GM19240 (cell line): ENCODE results near the gene ZNF865.

ENCODE experiments used
- DNase-seq: peaks from one replicate; pipeline ENCODE4 v3.0.0; 2011; ENCODE audit warnings: low spot score; ENCODE audit not compliant: insufficient read length

Gene ZNF865

DNA sequence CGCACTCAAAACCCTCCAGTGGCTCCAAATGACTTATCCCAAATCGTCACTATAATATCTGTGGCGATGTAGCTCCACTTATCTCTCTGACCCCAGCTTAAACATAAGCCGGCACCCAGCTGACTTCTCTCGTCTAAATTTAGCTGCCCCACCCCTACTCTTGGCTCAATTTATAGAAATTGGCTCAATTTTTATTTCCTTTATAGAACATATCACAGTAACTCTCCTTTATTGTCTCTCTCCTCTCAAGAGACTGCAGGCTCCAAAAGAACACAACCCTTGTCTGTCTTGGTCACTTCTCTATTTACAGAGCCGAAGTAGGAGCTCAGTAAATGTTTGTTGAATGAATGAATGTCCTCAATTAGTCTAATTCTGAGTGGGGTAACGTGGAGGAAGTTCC, 18.1 kb downstream of the ZNF865 start:
- DNase-seq: no peak

- peak; percentile 92 for DNase-seq
Measured at GRCh38 chr19:55624109-55625003, 18.9 kb downstream of the ZNF865 start, which contains the start of gene ZNF784. TSS of gene ZNF784 (minus strand) at chr19:55624566. CDS start at chr19:55624561, 5 bp downstream.

- no peak for DNase-seq
Measured at GRCh38 chr19:55625004-55625326, 19.5 kb downstream of the ZNF865 start.

GRCh38 chr19:55626350-55626749, 20.9 kb downstream of the ZNF865 start:
- no peak for DNase-seq

DNA sequence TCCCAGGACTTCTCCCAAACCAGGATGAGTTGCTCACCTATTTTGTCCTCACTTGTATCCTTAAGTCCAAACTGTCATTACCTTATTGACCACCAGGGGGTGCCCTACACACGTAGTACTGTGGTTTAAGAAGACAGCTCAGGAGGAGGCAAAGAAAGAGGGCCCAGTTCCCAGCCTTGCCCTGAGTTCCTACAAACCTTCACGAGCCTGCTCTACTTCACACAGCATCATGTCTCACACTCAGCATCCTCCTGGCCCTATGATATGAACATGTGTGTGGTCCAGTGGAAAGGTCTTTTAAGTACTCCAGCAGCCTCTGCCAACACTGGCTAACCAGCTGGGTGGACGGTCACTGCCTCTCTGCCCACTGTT, 27.0 kb downstream of the ZNF865 start:
- DNase-seq: no peak

DNA sequence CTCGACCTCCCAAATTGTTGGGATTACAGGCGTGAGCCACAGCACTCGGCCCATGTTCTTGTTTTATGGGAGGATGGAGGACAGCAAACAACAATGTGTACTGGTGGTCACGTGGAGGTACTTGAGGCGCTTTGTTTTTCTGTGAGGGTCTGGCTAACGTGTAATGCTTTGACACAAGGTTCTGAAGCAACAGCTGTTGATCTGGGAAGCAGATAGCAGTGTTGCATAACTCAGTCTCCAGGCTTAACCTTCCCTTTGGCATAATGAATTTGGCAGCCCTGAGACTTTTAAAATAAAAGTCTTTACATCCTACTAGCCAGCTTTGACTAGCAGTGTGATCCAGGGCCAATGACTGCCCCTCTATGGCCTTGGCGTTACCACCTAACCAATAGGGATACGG, 28.4 kb downstream of the ZNF865 start:
- DNase-seq: no peak

DNA sequence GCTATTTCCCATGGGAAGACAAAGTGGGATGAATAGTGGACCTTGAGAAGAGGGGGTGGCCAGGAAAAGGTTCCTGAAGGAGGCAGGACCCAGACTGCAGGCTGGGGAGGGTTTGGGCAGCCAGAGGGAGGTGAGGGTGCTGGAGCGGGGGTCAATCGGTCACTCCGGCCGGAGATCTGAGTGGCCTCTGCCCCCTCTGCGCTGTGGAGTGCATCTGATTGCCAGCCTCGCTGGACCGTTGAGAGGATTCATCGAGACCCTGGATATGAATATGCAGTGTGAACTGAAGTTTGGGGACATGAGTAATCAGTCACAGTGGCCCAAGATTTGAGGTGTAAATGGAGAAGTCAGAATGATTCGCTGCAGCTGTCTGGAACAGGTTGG, 29.9 kb downstream of the ZNF865 start:
- no peak for DNase-seq

GRCh38 chr19:55635856-55636440, 30.5 kb downstream of the ZNF865 start:
- DNase-seq: no peak

DNA sequence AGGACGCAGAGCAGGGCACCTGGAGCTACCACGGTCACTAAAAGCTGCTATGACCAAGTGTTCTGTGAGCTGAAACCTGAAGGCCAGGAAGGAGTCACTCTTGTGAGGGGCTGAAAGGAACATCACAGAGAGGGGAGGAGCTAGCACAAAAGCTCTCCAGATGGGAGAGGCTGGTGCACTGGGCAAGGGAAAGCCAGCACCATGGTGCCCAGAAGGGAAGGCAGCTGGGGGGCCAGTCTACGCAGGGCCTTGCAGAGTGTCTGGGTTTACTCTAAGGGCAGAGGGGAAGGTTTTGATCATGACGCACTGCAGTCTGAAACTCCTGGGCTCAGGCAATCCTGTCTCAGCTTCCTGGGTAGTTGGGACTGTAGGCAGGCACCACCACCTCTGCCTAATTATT, 31.3 kb downstream of the ZNF865 start:
- no peak for DNase-seq

GRCh38 chr19:55637534-55637933, 32.1 kb downstream of the ZNF865 start:
- no peak for DNase-seq

- DNase-seq: no peak
Measured at GRCh38 chr19:55638864-55639359, 33.5 kb downstream of the ZNF865 start.

DNA sequence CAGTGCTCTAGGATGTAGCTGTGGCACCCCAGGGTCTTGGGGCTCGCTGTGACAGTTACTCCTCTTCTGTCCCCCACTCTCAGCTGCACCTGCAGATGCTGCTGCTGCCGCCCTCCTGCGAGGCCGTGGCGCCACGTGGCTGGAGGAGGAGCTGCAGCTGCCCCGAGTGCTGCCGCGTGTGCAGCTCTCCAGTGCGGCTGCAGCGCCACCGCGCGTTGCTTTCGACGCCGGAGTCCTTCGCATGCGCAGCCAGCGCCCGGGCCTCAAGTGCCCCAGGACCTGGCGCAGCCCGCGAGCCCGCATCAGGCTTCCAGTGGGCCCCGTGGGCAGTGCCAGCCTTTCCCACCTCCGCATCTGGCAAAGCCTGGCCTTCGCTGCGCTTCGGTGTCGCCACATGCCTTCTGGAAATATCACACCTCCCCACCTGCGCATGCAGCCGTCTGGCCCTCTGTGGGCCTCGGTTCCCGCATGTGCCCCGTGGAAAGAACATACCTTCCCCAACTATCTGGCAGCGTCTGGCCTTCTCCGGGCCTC, 34.7 kb downstream of the ZNF865 start:
- DNase-seq: no peak

DNA sequence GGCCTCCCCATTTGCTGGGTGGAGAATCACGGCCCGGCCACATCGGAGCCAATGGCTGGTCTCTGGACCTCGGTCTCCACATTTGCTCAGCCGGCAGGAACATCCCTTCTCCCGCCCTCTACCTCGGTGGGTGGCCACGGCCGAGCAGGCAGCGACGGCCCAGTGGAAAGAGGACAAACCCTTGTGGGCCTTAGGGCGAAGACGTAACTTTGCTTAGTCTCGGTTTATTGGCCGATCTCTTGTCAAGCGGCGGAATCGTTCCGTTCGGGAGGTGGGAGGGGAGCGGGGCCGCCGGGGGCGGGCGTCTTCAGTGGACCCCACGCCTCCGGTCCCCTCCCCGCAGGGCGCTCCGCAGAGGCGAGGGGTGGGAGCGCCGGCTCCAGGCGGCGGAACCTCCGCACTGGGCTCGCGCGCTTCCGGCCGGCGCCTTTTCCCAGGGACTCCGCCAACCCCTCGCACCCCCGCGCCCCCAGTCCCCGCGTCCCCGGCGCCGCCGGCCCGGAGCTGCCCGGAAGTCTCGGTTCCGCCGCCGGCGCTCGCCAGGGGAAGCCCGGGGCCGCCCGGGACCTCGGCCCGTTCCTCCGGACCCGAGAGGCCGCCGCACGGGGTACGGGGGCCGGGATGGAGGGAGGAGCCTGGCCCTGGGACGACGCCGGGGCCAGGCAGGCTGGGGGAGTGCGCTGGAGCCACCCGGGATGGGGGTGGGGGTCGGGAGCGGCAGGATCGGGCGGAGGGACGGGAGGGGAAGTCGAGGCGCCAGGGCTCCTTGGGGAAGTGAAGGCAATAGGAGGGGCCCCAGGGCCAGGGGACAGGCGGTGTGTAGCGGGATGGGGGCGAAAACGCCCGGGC, 35.4 kb downstream of the ZNF865 start, which contains the start of gene ZNF580:
TSS of gene ZNF580 (plus strand) at position 426 of the 849 bp plus-strand sequence. CDS start 1,507 bp downstream, outside the sequence.
- no peak for DNase-seq

- no peak for DNase-seq
Measured at GRCh38 chr19:55641426-55642152, 36.1 kb downstream of the ZNF865 start.

DNA sequence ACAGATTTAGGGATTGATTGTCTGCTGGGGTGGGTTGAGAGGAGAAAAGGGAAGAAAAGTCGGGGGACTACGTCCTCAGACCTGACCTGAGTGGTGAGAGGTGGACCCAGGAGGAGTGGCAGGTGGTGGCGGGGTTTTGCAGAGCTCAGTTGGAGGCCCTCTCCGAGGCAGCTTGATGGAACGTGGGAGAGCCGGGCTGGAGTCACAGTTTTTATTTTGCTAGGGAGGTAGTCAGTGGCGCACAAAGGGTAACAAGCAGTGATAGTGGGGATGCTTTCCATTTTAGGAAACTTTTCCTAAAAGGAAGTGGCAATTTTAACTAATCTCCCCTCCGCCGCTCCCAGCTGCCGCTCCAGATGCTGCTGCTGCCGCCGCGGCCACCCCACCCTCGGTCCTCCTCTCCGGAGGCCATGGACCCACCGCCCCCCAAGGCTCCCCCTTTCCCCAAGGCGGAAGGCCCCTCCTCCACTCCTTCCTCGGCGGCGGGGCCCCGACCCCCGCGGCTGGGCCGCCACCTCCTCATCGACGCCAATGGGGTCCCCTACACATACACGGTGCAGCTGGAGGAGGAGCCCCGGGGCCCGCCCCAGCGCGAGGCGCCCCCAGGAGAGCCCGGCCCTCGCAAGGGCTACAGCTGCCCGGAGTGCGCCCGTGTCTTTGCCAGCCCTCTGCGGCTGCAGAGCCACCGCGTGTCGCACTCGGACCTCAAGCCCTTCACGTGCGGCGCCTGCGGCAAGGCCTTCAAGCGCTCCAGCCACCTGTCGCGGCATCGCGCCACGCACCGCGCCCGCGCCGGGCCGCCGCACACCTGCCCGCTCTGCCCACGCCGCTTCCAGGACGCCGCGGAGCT, 36.9 kb downstream of the ZNF865 start:
- no peak for DNase-seq

DNA sequence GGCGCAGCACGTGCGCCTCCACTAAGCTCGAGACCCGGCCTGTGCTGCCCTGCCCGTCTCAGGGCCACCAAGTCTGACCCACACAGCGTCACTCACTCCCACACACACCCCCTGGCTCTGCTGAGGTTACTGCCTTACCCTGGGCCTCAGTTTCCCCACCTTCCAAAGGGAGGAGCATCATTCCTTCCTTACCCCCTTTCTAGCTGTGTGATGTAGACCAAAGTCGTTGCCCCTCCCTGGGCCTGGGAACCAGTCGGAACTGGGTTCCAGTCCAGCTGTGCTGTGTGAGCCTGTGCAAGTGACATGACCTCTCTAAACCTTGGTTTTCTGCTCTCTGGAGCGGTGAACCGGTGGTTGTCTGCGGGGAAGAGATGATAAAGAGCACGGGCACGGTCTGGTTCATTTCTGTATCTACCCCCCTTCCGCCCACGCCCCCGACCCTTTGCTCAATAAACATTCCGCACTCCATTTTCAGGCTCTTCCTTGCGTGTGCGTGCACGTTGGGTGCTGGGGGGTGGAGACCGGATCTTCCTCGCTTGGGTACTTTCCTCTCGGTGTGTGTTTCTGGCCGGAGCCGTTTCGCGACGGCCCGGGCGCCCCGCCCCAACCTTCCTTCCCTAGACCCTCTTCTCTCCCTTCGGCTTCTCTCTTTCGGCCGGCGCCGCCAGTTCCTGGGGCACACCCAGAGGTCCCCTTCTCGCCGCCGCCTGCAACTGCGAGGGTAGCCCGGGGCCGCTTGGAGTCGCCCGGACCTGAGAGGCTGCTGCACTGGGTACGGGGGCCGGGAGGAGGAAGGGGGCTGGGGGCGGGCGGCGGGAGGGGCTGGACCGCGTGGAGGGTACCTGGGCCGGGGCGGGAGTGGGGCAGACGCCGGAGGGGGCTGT, 37.8 kb downstream of the ZNF865 start, which contains the start of gene ZNF581:
TSS of gene ZNF581 (plus strand) at position 647 of the 884 bp plus-strand sequence. CDS start 923 bp downstream, outside the sequence.
- DNase-seq: peak; percentile 82

DNA sequence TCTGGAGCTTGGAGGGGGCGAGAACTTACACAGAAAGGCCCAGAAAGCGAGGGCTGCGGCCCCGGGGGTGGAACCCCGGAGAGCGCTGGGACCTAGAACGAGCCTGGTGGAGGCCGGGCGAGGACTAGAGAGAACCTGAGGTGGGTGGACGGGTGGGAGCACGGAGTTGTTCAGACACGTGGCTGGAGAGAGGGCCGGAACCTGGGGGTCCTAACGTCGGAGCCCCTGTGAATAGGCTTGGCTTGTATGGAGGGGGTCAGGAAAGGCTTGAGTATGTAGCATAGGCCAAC, 38.4 kb downstream of the ZNF865 start:
- DNase-seq: no peak

GRCh38 chr19:55644191-55644833, 38.9 kb downstream of the ZNF865 start:
- DNase-seq: no peak
